Umbilical cord (tissue), 2 donors: ENCODE measurements around the gene ZEB2. TPM values are rescaled to one million over a fixed set of nuclear protein-coding genes. Genes with fewer than 3 reads are reported as not detected.

Source experiments
- DNase-seq: peaks from one replicate; pipeline ENCODE4 v3.0.0-alpha.2; 2015; ENCODE audit warnings: low spot score
- total RNA-seq: library from RNA; depleted of rRNA; stranded (reverse); fragments of >200 nt; gene quantifications from one replicate; pipeline ENCODE4 v1.2.3, GENCODE V29; 2014; ENCODE audit warnings: low replicate concordance; ENCODE audit not compliant: insufficient read depth

Gene ZEB2
- 136 TPM for total RNA-seq

GRCh38 chr2:144519934-144520731 lies at the start of gene ZEB2:
Gene ZEB2 (minus strand): TSS chr2:144520119. CDS start chr2:144517350, 2,769 bp downstream.
- peak; percentile 93 for DNase-seq

GRCh38 chr2:144567745-144568144 lies 47.8 kb upstream of the ZEB2 start:
- DNase-seq, result no peak

DNA sequence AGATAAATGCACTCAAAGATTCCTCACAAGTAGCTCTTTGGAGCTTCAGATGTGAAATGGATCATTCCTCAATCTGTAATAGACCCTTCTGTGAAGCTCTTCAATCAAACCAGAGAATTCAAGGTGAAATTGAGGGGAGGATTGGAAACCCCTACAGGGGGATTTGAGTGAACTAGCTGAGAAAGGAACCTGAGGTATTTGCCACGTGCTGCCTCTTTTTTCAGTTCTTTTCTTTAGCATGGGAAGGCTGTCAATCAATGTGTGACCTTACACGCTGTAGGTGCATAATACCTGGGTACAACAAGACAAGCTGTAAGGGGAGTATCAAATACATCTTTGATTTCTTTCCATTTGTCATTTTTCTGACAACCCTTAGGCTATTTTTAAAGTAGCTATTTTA lies 46.5 kb upstream of the ZEB2 start:
- DNase-seq, result no peak

- no peak for DNase-seq
Measured at GRCh38 chr2:144560251-144560650, 40.3 kb upstream of the ZEB2 start.

DNA sequence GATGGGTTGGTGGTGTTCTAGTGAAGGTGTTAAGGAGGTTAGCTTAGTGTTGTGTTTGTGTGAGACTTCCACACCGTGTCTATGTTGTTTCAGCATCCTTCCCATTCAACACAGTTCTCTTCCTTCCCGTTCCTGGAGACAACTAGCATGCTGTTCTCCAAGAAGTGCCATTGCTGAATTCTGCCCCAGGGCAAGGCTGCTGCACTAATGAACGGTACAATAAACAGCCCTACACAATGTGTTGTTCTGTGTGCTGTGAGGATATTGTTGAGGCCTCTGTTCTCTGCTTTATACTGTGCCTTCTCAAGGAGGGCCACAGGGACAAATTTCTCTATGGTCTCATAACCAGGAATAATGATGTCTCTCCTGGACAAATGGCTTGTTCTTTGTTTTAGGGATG lies 39.8 kb upstream of the ZEB2 start:
- DNase-seq, result no peak

DNA sequence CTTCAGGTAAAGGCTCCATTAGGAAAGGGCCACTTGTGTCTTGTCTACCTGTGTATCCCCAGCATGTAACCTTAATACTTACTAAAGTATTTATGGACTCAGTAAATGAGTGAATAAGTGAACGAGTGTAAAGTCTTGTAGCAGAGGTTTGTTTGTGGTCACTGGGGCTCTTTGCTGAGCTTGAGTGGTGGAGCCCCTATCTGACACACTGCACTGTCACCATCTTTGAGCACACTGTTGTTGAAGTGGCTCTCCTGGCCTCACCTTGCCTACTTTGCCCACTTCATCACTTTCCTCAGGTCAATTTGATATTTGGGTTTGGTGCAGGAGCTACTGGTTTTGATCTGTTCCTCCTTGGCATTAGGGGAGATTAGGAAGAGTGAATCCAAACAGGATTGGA lies 39.3 kb upstream of the ZEB2 start:
- DNase-seq, result no peak

GRCh38 chr2:144554492-144555210 lies 34.7 kb upstream of the ZEB2 start:
- peak; percentile 42 for DNase-seq

- peak; percentile 59 for DNase-seq
Measured at GRCh38 chr2:144553379-144553778, 33.5 kb upstream of the ZEB2 start.

- DNase-seq, result no peak
Measured at GRCh38 chr2:144552821-144553220, 32.9 kb upstream of the ZEB2 start.

GRCh38 chr2:144550911-144551310 lies 31.0 kb upstream of the ZEB2 start:
- no peak for DNase-seq

- DNase-seq, result no peak
Measured at GRCh38 chr2:144550084-144550483, 30.2 kb upstream of the ZEB2 start.

- no peak for DNase-seq
Measured at GRCh38 chr2:144548532-144549191, 28.7 kb upstream of the ZEB2 start.

DNA sequence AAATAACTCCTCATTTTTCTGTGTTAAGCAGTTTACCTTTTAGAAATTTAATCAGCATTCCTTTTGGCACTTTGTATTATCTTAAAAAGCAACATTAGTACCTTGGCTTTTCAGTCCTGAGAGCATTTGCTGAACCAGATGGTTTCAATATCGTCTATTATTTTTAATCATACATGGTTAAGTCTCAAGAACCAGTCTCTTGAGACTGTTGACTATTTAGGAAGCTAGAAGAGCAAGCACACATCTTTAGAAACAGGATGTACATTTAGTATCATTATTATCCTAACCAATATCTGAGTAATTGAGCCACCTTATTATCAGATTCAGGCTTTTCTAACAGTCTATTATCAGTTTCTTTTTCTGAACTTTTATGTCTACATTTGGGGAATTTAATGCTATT lies 28.2 kb upstream of the ZEB2 start:
- DNase-seq, result no peak

- no peak for DNase-seq
Measured at GRCh38 chr2:144547494-144547893, 27.6 kb upstream of the ZEB2 start.

DNA sequence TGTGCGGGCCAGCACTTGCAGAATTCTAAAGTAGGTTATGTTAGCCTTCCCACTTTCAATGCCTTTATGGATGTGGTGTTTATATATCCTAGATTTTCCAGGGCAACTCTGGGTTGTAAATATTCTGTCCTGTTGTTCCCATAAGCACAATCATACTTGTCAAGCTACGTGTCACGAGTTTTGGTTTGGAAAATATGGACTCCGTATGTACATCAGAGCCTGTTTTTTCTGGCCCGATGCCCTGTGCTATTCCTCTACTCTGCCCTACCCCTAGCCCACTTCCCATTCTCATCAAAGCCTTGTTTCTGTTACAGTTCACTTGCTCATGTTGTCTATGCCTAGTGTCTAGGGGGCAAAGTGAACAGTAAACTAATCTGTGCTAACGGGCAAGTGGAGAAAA lies 27.0 kb upstream of the ZEB2 start:
- no peak for DNase-seq

DNA sequence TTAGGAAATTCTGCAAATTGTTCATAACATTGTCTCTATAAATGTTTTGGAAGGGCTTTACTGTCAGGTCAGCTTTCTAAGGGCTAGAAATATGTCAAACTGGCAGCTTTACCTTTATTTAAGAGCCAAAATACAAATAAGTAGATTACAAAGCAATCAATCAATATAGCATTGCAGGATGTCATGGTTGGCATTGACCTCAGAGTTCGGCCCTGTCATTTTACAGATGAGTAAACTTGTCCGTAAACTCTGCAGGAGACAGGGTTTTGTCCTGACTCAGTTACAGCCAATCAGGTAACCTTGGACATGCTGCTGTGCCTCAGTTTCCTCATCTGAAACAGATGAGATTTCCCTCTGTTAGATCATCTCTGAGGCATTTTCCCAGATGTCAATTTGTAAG lies 25.9 kb upstream of the ZEB2 start:
- no peak for DNase-seq

DNA sequence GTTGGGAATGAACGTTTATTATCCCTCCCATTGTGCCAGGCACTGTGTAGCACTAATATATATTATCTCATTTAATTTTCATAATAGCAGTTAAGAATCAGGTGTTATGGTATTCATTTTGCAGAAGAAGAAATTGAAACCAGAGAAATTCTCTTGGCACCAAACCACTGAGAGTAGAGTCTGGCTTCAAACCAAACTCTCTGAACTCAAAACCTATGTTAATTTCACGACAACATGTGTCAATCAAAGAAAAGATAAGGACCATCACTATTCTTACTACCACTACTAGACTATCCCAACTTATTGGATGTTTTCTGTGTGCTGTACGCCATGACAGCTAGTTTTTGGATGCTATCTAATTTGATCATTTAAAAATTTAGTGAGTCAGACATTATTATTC lies 24.1 kb upstream of the ZEB2 start:
- no peak for DNase-seq

- DNase-seq, result no peak
Measured at GRCh38 chr2:144541396-144541795, 21.5 kb upstream of the ZEB2 start.

- DNase-seq, result no peak
Measured at GRCh38 chr2:144539289-144539782, 19.4 kb upstream of the ZEB2 start.

DNA sequence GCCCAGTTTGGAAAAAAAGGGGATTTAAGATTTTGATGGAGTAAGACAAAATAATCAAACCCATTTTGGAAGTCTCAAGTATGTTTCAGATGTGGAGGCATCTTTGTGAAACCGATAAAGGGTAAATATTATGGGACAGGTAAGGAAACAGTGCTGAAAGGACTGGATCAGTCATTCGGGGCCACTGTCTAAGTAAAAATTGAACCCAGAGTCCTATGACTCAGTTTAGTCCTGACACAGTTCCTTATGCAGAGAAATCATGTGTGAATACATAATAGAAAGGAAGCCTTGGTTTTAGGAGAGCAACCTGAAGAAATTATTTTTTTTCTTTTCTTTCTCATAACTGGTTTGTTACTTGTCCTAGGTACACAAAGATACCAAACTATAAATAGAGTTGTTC lies 15.4 kb upstream of the ZEB2 start:
- no peak for DNase-seq

DNA sequence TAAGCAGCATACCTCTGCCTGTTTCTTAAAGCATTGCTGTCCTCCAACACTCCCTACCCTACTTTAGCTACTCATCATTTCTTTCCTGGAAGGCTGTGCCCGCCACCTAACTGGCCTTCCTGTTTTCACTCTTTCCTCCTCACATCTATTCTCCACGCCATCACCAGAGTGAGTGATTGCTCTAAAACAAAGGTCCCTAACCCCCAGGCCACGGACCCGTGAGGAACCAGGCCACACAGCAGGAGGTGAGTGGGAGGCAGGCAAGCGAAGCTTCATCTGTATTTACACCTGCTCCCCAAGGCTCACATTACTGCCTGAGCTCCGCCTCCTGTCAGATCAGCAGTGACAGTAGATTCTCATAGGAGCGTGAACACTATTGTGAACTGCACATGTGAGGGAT lies 13.3 kb upstream of the ZEB2 start:
- DNase-seq, result no peak

DNA sequence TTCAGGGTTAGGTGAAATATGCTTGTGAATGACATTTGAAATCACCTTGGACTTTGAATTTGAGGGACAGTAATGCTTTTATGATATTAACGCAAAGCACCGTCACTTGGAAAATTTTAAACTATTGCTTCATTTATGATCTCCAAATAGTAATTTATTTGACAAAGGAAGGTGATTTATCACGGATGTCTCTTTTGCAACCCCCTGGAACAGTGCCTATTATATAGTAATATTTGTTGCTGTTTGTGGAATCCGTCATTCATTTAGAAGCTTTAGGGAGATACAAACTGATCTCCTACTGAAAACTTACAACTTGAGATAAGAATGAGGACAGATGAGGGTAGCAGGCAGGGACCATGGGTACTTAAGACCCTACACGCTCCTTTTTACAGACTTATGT lies 10.7 kb upstream of the ZEB2 start:
- DNase-seq, result no peak
